ENCODE results near the gene TMEM135. TPM values are rescaled to one million over a fixed set of nuclear protein-coding genes. Genes with fewer than 3 reads are reported as not detected.

Gene TMEM135
- total RNA-seq, 1 experiment from 2014 or later = 26.3 TPM

DNA sequence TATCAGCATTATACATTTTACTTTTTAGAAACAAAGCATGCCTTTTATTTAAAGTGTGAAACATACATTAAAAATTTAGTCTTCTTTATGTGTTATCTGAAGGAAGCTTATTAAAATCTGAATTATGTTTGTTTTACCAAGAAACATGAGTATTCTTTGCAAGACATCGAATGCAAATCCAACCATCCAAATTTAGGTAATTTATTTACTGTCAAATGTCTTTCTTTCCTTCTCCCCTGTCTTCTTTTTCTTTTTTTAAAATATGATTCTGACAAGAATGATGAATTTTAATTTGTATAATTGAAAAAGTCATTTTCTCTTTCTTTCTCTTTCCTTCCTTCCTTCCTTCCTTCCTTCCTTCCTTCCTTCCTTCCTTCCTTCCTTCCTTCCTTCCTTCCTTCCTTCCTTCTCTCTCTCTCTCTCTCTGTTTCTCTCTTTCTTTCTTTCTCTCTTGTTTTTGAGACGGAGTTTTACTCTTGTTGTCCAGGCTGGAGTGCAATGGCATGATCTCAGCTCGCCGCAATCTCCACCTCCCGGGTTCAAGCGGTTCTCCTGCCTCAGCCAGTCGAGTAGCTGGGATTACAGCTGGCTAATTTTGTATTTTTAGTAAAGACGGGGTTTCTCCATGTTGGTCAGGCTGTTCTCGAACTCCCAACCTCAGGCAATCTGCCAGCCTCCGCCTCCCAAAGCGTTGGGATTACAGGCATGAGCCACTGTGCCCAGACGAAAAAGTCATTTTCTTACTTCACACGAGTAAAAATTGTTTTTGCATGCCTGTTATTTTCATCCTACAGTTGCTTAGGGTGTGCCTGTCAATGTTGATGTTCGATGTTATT is 157.5 kb downstream of the TMEM135 start:
- no peak for DNase-seq (ENCODE audit: low spot score)

- DNase-seq (ENCODE audit: low spot score) = no peak
These were observed 160.6 kb downstream of the TMEM135 start for GRCh38 chr11:87198266-87198881.

DNA sequence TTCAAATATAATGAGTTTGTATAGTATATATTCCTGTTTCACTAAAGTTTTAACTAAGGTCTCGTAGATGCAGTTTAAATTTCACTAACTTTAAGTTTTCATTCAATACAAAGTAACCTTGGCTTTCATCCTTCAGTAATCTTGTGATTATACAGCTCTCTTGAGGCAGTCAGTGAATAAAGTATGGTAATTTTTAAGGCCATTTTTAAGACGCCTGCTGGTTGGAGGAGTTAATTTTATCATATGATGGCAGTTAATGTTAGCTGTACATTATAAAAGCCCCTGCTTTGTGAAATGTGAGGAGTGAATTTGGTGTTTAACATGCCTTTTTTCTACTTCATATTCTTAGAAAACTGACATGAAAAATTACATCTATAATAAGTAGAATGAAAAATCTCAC is 163.6 kb downstream of the TMEM135 start:
- DNase-seq (ENCODE audit: low spot score) = no peak

DNA sequence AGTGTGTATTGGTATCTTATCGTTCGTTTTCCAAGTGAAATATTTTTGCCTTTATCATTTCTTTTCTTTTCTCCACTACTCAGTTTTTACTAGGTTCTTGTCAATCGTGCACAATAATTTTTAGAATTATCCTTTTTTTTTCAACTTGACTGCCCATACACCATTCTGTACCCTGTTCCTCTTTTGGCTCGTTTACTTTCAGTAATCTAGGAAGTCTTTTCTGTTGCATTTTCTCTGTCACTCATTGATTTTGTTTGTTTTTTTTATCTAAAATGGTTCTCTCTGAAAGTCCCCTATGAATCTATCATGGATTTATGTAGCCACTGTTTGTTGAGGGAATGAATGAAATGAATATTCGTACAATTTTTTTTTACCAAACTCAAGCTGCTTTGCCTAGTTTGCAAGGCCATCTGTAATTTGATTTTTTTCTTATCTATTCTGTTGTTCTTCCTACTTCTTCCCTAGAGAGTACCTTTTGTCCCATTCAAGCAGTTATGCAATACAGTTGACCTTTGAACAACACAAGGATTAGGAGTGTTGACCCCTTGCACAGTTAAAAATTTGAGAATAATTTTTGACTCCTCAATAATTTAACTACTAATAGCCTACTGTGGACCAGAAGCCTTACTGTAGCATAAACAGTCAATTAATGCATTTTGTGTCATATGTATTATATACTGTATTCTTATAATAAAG is 166.3 kb downstream of the TMEM135 start:
- DNase-seq (ENCODE audit: low spot score) = no peak

DNA sequence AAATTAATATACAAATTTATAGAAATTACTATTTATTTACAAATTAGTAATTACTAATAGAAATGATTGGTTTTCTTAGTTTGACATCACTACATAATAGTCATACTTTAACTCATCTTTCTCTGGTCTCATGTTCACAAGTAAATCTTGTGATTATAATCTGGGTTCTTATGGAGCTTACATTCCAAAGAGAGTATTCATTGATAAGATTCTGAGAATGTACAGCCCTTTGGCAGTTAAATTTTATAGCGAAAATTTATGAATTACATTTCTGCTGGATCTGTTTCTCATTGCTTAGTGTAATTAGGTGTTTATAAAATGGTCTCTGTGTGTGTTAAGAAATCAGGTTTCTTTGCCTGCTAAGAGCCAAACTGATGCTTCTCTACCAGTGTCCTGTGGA is 175.2 kb downstream of the TMEM135 start:
- DNase-seq (ENCODE audit: low spot score) = no peak

DNA sequence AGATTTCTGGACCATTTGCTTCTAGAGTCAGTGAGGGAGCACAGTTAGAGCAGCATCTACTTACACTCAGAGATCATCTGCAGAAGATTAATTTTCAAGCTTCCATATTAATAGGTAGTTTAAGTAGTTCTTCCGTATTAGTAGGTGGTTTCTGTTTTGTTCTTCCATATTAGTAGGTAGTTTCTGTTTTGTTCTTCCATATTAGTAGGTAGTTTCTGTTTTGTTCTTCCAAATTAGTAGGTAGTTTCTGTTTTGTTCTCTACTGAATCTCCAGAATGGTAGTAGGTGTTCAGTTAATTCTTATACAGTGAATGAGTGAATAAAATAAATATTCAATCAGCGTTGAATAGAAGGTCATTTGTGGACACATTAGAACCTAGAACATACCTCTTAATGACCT is 175.7 kb downstream of the TMEM135 start:
- no peak for DNase-seq (ENCODE audit: low spot score)

DNA sequence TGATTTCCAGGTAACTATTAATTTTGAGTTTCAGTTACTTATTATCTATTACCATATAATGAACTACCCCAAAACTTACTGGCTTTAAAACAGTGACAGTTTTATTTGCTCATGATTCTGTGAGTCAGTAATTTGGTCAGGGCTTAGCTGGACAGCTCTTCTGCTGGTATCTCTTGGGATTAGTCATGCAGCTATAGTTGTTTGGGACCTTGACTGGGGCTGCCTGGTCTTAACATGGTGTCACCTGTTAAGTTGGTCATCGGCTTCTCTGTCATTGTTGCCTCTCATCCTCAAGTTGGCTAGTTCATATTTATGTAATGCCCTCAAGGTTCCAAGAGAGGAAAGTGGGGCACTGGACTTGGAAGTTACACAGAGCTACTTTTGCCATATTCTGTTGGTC is 177.5 kb downstream of the TMEM135 start:
- DNase-seq (ENCODE audit: low spot score) = no peak

- DNase-seq (ENCODE audit: low spot score) = no peak
These were observed 181.5 kb downstream of the TMEM135 start for GRCh38 chr11:87219266-87219665.

DNA sequence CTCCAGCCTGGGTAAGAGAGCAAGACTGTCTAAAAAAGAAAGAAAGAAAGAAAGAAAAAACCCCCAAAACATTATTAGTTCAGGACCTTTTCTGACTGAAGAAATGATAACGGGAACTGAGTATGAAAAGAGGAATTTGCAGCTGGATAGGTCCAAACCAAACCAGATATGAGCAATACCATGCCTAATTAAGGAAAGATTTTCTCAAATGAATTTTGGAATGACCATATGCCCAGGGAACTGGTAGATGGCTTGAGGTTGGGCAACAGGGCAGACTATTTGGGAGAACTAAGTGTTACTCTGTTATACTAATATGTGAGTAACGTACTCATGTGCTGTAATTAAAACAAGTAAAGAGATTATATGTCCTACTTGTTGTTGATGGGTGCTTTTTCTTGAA is 186.1 kb downstream of the TMEM135 start:
- no peak for DNase-seq (ENCODE audit: low spot score)

DNA sequence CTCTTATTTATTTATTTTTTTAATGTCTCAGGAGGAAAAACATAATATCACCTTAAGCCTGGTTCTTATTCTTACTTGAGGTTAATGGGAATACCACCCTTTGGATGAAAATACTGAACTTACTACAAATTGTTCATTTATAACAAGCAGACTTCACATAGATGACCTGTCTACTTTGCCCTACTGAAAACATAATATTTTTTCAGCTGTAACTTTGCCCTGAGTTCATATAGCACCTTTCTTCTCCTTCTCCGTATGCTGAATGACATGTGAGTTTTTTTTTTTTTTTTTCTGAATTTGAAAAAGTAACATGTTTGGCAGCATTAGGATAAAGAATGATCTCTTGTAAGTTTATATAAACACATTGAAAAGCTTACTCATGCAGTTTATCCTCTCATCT is 186.8 kb downstream of the TMEM135 start:
- no peak for DNase-seq (ENCODE audit: low spot score)

DNA sequence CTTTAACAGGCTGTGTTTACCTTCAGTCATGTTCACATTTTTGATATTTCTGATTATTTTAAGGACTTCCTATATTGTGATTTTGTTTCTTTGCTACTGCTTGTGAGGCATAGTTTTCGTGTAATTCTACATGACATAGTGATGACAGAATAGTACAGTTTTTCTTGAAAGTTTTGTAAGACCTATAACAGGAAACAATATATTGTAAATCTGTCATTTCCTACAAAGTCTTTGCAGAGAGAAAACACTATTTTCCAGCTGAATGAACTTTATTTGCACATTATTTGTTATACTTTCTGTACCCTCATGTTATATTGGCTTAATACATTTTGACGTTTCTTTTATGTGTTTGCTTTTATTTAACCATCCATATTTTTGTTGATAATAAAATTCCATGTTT is 191.1 kb downstream of the TMEM135 start:
- no peak for DNase-seq (ENCODE audit: low spot score)

- DNase-seq (ENCODE audit: low spot score) = no peak
These were observed 193.3 kb downstream of the TMEM135 start for GRCh38 chr11:87230995-87231394.

DNA sequence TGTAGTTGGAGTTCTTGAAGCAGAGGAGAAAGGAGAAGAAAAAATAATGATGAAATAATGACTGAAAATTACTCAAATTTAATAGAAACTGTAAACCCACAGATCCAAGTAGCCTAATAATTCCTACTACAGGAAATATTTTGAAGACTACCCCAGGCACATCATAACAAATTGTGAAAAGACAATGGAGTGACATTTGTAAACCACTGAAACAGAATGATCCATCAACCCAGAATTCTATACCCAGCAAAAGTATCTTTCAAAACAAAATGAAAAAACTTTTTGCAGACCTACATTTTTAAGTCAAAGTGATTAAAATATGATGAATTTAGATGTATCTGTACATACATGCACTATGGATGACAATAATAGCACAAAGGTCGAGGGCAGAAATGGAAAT is 194.6 kb downstream of the TMEM135 start:
- DNase-seq (ENCODE audit: low spot score) = no peak

DNA sequence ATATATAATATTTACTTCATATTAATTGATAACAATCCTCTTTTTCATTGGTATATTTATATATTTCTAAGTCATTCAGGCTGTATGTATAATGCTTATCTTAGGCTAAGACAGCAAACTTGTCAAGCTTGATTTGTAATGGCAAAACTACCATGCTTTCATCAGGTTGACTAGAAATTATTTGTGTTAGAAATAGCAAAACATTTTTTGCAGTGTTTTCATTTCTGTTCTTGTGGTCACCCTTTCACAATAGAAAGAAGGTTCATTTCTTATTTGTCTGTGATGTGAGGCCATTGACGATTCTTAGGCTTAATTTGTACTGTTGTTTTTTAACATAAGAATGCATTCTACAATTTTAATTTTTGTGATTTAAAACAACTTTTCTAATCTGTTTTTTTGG is 197.6 kb downstream of the TMEM135 start:
- DNase-seq (ENCODE audit: low spot score) = no peak

GRCh38 chr11:87236368-87236767 is 198.6 kb downstream of the TMEM135 start:
- DNase-seq (ENCODE audit: low spot score) = no peak

GRCh38 chr11:87239001-87239400 is 201.3 kb downstream of the TMEM135 start:
- no peak for DNase-seq (ENCODE audit: low spot score)

- DNase-seq (ENCODE audit: low spot score) = no peak
These were observed 201.8 kb downstream of the TMEM135 start for GRCh38 chr11:87239531-87239930.

- DNase-seq (ENCODE audit: low spot score) = no peak
These were observed 213.8 kb downstream of the TMEM135 start for GRCh38 chr11:87251560-87251959.

DNA sequence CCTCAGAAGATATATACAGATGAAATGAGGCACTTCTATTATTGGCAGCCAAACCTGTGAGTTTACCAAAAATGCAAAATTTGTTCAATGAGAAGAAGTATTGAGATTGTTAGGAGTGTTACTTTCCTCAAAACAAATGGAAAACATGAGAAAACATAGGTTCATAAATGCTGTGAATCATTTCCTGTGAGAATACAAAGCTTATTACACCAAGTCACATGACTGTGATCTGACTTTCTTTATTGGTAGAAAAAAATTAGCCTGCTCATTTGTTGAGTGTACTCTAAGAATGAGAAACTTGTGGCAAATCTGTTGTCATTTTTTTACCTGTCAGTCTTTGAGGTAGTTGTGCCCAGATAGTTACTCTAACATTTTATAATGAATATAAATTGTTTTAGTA is 215.1 kb downstream of the TMEM135 start:
- no peak for DNase-seq (ENCODE audit: low spot score)

GRCh38 chr11:87254562-87254961 is 216.8 kb downstream of the TMEM135 start:
- DNase-seq (ENCODE audit: low spot score) = no peak

DNA sequence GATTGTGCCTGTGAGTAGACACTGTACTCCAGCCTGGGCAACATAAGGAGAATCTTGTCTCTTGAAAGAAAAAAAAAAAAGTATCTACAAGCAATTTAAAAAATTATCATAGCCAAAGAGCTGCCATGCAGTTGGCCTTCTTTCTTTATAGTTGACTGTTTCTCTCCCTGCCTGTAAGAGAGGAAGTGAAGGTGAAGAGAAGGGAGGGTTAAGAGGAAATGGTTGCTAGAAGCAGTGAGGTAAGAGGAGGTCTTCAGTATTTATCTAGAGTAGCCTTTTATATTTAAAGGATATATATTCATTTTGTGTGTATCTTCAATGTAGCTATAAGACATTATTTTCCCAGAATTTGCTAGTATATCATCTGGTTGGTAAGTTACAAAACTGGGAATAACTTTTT is 217.9 kb downstream of the TMEM135 start:
- DNase-seq (ENCODE audit: low spot score) = no peak

DNA sequence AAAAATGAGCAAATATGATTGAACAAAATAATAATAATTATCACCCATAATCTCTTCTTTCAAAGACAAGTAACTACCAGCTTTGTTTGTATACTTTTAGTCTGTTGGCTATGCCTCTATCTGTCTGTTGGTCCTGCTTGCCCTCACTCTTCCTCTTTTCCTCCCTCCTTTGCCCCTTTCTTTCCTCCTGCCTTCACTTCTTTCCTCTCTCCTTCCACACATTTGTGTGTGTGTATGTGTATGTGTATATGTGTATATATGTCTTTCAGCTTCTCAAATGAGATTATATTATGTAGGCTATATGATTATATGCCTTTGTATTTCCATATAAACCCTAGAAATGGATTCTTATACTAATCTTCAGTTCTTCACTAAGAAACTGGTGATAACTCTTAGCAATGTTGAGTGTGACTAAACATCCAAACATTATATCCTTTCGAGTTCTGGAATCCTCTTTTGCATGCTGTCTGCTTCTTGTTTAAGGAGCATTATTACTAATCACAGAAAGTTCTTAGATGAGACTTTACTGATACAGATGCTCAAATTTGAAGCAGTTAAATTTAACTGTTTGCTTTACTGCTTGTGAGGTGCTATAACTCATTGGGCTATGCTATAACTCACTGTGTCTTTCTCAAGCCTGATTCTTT is 219.1 kb downstream of the TMEM135 start:
- no peak for DNase-seq (ENCODE audit: low spot score)
